Adipose tissue (tissue), 3 donors: ENCODE measurements around the gene RAB9A. TPM values are rescaled to one million over a fixed set of nuclear protein-coding genes. Genes with fewer than 3 reads are reported as not detected.
"Not testable (repeated sequence)": the region's sequence is repeated elsewhere in the genome, so short reads cannot be mapped to it uniquely, and the experiment has no call there.

Experiments
- H3K27ac ChIP-seq: one replicate; pipeline ENCODE4 v1.5.1; 2013; ENCODE audit warnings: low read depth, low read length
- WGBS, 3 donors: extraction: QIAGEN DNeasy Blood & Tissue Kit; methylation state at CpG; one replicate each; pipeline ENCODE4 v1.1.7; 2013; 5-methylcytosine and 5-hydroxymethylcytosine counted together
- polyA plus RNA-seq, 3 donors: library from polyadenylated mRNA; stranded (reverse); fragments of 200-250 nt; gene quantifications; one replicate each; pipeline ENCODE4 v1.2.3, GENCODE V29; 2013
- donor health status: healthy with polysubstance abuse.
- donor health status: Bipolar disorder and iron deficiency.
- donor health status: healthy.

Gene RAB9A
- polyA plus RNA-seq, 3 donors, result 14.2 to 24.3 (median 23.5) TPM

GRCh38 chrX:13694983-13695382, 6.1 kb downstream of the RAB9A start:
- 67 to 81% (median 74%) methylated on average over 8 of the region's 8 CpGs for WGBS, 3 donors
- H3K27ac ChIP-seq, result no peak overlapping the region

GRCh38 chrX:13695601-13696115, 6.7 kb downstream of the RAB9A start:
- H3K27ac ChIP-seq, result no peak overlapping the region
- WGBS, 3 donors, result 78 to 84% (median 81%) methylated on average over 4 of the region's 4 CpGs

GRCh38 chrX:13697455-13697854, 8.5 kb downstream of the RAB9A start:
- H3K27ac ChIP-seq, result no peak overlapping the region

GRCh38 chrX:13697976-13698375, 9.0 kb downstream of the RAB9A start:
- 79 to 100% (median 90%) methylated on average over 1 of the region's 1 CpG for WGBS, 3 donors

More at GRCh38 chrX:13697455-13697854, 8.5 kb downstream of the RAB9A start:
- 68 to 98% (median 80%) methylated on average over 2 of the region's 2 CpGs for WGBS, 3 donors

GRCh38 chrX:13698432-13698831, 9.5 kb downstream of the RAB9A start:
- H3K27ac ChIP-seq, result no peak overlapping the region
- 38 to 58% (median 52%) methylated on average over 1 of the region's 1 CpG for WGBS, 3 donors

More at GRCh38 chrX:13697976-13698375, 9.0 kb downstream of the RAB9A start:
- no peak overlapping the region for H3K27ac ChIP-seq

GRCh38 chrX:13699183-13699826, 10.4 kb downstream of the RAB9A start:
- 54 to 66% (median 66%) methylated on average over 7 of the region's 7 CpGs for WGBS, 3 donors
- H3K27ac ChIP-seq, result no peak overlapping the region

- WGBS, 3 donors, result 28 to 71% (median 64%) methylated on average over 4 of the region's 4 CpGs
Observed at GRCh38 chrX:13700380-13700779, 11.5 kb downstream of the RAB9A start.

GRCh38 chrX:13702111-13702789, 13.3 kb downstream of the RAB9A start:
- no peak overlapping the region for H3K27ac ChIP-seq
- 40 to 80% (median 74%) methylated on average over 5 of the region's 5 CpGs for WGBS, 3 donors

More at GRCh38 chrX:13700380-13700779, 11.5 kb downstream of the RAB9A start:
- no peak overlapping the region for H3K27ac ChIP-seq

GRCh38 chrX:13703135-13703534, 14.2 kb downstream of the RAB9A start:
- 32 to 90% (median 79%) methylated on average over 3 of the region's 3 CpGs for WGBS, 3 donors

GRCh38 chrX:13703589-13703988, 14.7 kb downstream of the RAB9A start:
- WGBS, 3 donors, result 49 to 79% (median 56%) methylated on average over 3 of the region's 3 CpGs

More at GRCh38 chrX:13703135-13703534, 14.2 kb downstream of the RAB9A start:
- H3K27ac ChIP-seq, result no peak overlapping the region

GRCh38 chrX:13711141-13711540, 22.2 kb downstream of the RAB9A start:
- H3K27ac ChIP-seq, result no peak overlapping the region

More at GRCh38 chrX:13703589-13703988, 14.7 kb downstream of the RAB9A start:
- H3K27ac ChIP-seq, result no peak overlapping the region

GRCh38 chrX:13716455-13716854, 27.5 kb downstream of the RAB9A start:
- H3K27ac ChIP-seq, result no peak overlapping the region
- WGBS, 3 donors, result 92 to 96% (median 95%) methylated on average over 9 of the region's 9 CpGs

More at GRCh38 chrX:13711141-13711540, 22.2 kb downstream of the RAB9A start:
- 70 to 80% (median 76%) methylated on average over 4 of the region's 4 CpGs for WGBS, 3 donors

GRCh38 chrX:13716905-13717304, 28.0 kb downstream of the RAB9A start:
- WGBS, 3 donors, result 82 to 96% (median 85%) methylated on average over 6 of the region's 6 CpGs
- H3K27ac ChIP-seq, result no peak overlapping the region

- no peak overlapping the region for H3K27ac ChIP-seq
- WGBS, 3 donors, result 52 to 83% (median 53%) methylated on average over 7 of the region's 7 CpGs
Observed at GRCh38 chrX:13717700-13718472, 29.0 kb downstream of the RAB9A start.

- 74 to 93% (median 88%) methylated on average over 3 of the region's 3 CpGs for WGBS, 3 donors
- H3K27ac ChIP-seq, result no peak overlapping the region
Observed at GRCh38 chrX:13719192-13719856, 30.4 kb downstream of the RAB9A start.

- no peak overlapping the region for H3K27ac ChIP-seq
- WGBS, 3 donors, result 59 to 83% (median 81%) methylated on average over 4 of the region's 4 CpGs
Observed at GRCh38 chrX:13721371-13721770, 32.4 kb downstream of the RAB9A start.

- H3K27ac ChIP-seq, result no peak overlapping the region
- WGBS, 3 donors, result 27 to 51% (median 34%) methylated on average over 7 of the region's 7 CpGs
Observed at GRCh38 chrX:13721819-13722519, 33.0 kb downstream of the RAB9A start.

- H3K27ac ChIP-seq, result not testable (repeated sequence)
- WGBS, 3 donors, result 71 to 92% (median 83%) methylated on average over 6 to 9 of the region's 9 CpGs
Observed at GRCh38 chrX:13724878-13725277, 36.0 kb downstream of the RAB9A start.
